HG03039 (cell line): ENCODE results near the gene IMMP2L.
"Not testable (repeated sequence)": the region's sequence is repeated elsewhere in the genome, so short reads cannot be mapped to it uniquely, and the experiment has no call there.

Source experiments
- ATAC-seq: cut with Tn5 transposase; IDR thresholded peaks from one replicate; pipeline ENCODE4 v1.9.1; 2021; ENCODE audit warnings: mild to moderate bottlenecking, moderate library complexity; ENCODE audit not compliant: unreplicated experiment

Gene IMMP2L

DNA sequence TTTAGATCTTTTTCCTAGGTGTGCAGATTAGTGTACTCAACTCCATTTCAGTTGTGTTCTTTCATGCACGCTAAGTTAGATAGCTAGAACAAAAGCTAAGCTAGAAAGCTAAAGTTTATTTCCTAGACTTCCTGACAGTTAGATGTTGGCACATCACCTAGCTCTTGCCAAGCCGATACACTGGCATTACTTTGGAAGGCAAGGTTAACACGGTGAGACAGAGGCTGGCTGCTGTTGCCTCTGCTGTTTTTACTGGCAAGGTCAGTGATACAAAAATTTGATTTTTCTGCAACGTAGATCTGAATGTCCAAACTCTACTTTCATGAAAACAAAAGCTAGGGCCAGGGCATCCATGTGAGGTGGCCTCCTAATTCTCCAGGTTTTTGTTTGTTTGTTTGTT lies 203.4 kb downstream of the IMMP2L start:
- ATAC-seq: no peak

DNA sequence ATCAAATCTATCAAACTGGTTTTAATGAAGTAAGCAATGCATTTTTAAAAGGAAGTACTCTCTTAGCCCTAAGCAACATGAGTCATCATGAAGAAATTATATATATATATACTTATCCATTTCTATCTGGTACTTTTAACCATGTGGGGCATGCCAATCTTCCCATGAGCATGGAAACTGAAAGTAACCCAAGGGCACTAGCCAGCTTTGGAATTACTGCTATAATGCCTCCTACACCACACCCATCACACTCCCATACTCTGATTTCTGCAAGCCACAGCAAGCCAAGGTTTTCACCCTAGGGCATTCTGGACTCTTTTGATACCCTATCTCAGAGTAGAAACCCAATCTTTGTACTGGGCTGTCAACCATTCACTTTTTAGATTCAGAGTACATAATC lies 204.6 kb downstream of the IMMP2L start:
- ATAC-seq: no peak

DNA sequence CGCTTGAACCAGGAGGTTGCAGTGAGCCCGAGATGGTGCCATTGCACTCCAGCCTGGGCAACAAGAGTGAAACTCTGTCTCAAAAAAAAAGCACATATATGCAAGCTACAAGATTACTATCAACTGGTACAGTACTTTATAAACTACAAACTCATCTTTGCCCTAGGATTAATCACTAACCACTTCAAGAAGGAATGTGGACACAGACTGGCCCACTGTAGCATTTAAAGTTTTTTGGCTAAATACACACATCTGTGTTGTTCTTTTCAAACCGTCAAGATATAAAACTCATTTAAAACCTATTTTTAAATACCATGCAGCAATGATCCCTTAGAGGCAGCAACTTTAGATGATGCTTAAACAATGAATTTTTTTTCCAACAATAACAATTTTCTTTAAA lies 205.4 kb downstream of the IMMP2L start:
- no peak for ATAC-seq

DNA sequence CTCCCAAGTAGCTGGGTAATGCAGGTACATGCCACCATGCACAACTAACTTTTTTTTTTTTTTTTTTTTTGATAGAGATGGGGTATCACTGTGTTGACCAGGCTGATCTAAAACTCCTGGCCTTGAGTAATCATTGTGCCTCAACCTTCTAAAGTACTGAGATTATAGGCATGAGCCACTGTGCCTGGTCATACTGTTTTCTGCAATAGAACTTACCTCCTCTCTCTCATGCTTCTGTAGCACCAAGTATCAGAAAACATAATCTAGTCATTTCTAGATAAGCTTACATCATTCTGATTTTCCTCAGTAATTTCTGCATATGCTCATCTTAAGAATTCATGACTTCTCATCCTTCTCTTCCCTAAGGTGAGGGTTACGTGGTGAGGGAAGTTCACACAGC lies 210.0 kb downstream of the IMMP2L start:
- no peak for ATAC-seq

DNA sequence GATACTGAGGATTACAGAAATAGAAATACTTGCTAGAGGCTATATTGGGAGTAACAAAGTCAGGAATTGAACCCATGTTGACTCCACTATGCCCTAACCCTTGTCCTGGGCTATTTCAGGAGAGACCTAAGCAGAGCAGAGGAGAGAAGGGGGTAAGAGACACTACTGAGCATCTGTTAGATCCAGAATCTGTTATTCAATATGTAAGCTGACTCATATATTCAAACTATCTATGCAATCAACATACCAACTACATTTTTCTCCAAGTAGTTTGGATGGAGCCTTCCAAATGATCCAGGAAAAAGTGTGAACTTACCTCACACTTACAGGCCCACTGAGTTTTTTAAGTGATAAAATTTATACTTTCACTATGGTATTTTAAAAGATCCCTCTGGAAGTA lies 216.1 kb downstream of the IMMP2L start:
- no peak for ATAC-seq

DNA sequence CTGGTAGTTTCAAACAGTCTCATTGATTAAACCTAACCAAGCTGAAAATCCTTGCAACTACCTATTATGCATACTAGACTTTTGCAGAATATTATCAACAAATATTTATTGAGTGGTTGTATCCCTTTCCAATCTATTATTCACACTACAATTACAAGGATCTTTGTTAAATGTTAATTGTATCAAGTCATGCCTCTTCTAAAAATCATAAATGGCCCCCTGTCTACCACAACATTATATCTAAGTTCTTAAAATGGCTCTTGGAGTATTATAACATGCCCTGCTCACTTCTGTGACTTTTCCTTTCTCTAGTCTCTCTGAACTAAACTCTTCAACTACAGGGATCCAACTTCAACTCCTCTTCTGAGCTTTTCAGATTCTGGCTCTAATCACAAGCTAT lies 219.3 kb downstream of the IMMP2L start:
- ATAC-seq: no peak

DNA sequence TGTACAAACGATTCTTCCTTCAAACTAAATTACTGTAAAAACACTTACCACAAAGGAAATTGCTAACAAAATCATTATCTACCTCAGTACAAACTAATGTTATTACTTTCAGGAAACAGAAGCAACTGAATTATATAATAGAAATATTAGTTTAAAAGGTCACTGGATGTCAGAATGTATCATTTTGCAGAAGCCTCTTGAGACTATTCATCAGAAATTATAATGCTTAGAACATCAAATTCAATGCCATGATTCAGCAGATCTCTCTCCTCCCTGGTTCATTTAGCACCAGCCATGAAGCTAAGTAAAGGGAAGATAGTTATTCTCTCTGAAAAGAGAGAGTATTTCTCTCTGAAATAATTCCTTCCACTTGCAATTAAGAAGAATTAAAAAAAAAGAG lies 223.3 kb downstream of the IMMP2L start:
- no peak for ATAC-seq

DNA sequence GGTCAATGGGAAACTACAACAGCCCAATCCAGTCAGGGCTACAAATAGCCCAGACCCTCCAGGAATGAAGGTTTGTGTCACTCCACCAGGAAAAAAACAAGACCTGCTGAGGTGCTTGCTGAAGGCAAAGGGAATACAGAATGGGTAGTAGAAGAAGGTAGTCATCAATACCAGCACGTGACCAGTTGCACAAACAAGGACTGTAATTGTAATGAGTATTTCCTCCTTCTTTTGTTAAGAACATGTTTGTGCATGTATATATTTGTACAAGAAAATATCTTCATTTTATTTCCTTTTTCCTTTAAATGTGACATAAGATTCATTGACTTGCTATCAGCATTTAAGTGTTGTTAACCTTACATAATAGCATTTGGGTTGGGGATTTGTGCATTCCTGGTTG lies 229.3 kb downstream of the IMMP2L start:
- no peak for ATAC-seq

DNA sequence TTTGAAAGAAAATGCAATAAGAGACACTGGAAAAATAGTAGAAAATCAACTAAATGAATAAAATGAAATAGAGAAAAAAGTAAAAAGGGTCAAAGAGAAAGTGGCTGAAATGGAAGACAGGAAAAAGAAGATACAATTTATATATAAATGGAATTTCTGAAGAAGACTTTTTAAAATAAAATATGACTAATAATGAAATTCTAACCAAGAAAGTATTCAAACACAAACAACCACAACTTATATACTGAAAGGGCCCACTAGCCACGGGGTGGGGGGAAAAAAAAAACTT lies 232.1 kb downstream of the IMMP2L start:
- no peak for ATAC-seq

DNA sequence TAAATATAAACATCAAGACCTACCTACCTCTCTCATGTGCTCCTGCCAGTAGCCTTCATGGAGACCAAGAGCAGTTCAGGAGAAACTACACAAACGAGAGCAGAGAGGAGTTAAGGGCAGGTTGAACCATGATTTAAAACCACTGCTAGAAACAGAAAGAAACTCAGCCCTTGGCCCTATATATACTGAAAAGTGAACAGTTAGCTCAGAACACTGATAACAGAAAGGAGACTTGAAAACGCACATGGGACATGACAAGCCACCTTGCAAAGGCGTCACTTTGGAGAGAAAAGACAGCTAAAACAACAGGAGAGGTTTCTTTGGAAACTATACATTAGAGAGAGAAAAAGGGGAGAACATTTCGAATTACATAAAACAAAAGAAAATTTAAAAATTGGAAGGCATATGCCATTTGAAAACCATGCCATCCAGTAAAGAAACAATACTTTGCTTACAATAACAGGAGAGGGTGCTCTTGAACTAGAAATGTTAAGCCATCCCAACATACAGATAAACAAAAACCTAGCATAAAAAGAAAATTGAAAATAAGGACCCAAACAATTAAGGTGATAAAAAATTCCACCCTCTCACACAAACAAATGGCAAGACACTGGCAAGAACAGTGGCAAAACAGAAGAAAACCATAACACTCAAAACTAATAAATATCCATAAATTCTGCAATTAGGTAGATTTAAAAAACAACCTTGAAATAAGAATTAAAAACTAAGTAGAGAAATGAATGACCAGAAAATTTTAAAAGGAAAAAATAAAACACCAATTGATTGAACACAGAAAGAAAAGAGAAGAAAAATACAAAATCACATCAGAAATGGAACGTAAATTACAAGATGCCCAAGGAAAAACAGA lies 232.7 kb downstream of the IMMP2L start:
- ATAC-seq: peak; percentile 44

DNA sequence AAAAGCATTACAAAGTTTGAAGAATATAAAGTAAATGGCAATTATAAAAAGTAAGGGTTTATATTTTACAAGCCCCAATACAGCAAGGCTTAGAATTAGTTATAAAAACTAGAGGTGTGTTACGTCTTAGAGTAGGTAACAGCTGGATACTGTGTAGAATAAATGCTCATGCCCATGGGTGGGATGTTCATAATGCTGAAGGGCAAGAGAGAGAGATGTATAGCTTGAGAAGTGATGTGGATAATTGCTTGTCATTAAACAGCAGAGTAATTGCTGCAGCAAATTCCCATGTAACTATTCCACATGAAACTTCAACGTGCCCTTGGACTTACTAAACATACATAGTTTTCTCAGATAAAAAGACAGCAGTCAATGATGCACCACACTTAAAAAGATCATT lies 233.8 kb downstream of the IMMP2L start:
- no peak for ATAC-seq

DNA sequence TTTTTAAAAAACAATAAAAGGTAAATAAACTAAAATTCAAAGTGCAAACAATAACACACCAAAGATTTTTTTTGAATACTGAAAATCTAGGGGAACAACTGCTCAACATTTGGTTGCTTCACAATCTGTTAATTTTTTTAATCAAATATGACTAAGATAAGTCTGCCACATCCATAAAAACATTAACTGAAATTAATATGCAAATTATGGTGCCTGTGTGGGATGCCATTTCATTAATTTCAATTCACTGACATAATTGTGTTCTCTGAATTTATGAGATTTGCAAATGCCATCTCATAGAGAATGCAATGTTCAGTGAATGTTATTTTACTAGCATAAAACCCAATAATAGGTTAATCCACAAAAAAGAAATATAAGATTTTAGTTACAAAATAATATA lies 237.5 kb downstream of the IMMP2L start:
- ATAC-seq: no peak

DNA sequence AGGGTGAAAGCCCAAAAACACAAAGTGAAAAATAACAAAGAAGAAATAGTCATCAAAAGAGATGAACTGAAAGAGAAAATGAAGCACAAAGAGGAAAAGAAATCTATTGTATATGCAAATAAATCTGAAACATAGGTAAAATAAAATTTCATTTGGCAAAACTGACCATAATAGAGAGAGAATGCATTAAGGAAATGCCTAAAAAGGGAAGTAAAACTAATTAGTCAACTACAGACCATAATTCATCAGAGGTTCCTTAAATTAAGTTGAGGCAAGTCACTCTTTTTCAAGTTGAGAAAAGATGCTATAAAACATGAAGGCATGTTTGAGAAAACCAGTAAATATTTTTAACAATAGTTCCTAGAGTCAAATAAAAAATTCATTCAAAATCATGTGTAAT lies 238.1 kb downstream of the IMMP2L start:
- no peak for ATAC-seq

DNA sequence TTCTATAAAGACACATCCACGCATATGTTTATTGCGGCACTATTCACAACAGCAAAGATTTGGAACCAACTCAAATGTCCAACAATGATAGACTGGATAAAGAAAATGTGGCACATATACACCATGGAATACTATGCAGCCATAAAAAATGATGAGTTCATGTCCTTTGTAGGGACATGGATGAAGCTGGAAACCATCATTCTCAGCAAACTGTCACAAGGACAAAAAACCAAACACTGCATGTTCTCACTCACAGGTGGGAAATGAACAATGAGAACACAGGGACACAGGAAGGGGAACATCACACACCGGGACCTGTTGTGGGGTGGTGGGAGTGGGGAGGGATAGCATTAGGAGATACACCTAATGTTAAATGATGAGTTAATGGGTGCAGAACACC lies 238.6 kb downstream of the IMMP2L start:
- ATAC-seq: not testable (repeated sequence)

DNA sequence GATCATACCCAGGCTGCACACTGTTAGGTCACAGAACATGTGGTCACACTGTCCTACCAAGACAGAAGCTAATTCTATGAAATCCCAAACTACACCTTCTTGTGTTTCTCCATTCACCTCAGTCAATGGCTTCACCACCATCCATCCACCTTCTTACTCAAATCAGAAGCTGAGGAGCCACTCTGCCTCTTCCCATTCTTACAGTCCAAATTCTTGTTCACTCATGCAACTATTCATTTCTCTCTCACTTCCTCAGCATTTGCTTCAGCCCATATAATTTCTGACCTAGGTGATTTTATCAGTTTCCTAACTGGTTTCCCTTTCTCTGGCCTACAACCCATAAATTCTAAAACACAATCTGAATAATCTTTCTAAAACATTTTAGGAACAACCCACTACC lies 242.2 kb downstream of the IMMP2L start:
- ATAC-seq: no peak

DNA sequence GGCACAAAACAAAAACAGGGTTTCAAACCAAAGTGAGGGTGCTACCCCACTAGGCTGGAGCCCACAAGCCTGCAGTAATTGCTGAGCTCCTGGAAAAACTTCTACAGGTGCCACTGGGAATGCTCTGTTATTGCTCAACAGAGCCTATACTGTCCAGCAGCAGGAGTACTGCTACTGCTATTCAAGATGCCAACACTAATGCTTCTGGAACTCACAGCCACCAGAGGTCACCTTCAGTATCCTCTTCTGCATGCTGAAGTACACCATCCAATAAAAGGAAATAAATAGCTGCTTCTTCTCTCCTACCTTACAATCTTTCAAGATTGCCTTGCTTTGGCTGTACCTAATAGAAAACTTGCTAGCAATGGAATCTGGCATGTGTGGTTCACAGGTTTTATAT lies 249.3 kb downstream of the IMMP2L start:
- ATAC-seq: no peak

DNA sequence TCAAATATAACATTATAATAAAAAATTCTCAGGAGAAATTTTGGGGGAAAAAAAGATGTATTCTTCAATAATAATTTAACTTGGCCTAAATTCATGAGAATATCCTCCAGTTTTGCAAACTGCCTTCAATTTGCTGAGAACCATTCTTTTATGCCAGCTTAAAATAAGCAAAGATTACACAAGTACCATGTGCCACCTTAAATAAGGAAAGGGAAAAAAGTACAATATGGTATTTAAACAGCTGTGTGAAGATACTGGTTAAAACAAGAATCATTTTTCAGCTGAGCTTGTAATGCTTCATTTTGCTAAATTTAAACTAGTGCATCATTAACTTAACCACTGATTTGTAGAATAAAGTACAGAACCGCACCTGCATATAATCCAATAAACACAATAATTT lies 253.6 kb downstream of the IMMP2L start:
- ATAC-seq: no peak

DNA sequence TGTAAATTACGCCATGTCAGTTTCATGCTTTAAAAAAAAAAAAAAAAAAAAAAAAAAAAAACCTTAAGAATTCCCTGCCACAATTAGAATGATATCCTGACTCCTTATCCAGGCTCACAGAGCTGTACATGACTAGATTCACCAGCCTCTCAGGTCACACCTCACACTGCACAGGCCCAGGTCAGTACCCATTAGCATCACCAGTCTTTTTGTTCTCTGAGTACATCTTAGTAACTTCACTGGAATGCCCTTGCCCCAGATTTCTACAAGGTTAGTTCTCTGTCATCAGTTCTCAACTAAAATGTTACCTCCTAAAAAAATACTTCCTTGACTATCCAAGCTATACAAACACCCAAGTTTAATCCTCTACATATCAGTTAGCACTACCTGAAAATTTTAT lies 260.4 kb downstream of the IMMP2L start:
- ATAC-seq: no peak

DNA sequence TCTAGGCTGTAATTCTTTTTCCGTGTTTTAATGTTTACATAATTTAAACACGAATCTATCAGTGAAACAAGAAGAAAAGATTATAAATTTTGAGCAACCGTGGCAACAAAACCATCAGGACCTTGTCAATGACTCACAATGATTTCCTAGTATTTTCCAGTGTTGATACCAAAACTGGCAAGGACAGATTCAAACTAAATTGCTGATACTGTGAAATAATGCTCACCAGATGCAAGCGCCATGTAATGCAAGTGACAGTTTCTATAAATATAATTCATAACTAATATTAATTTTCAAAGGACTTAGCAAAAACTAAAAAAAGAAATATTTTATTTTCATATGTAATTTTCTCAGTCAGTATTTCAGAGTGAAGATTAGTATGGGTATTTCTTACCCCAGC lies 267.8 kb downstream of the IMMP2L start:
- no peak for ATAC-seq

DNA sequence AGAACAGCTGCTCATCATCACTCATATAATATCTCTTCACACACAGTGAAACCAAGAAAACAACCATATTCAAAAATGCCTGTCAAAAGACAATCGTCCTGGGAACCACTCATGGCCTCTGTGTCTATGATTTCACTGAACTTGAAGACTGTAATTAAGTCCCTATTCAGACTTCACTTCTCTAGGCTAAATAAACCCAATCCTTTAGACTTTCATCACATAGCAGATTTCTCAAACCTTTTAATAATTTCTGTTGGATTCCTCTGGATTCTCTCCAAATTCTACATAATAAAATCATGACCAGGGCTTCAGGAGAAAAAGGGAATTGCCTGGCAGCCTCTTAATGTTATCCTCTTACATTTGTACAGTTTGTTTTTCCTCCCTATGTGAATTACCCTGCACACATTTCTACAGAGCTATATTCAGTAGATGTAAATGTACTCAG lies 270.2 kb downstream of the IMMP2L start:
- no peak for ATAC-seq

DNA sequence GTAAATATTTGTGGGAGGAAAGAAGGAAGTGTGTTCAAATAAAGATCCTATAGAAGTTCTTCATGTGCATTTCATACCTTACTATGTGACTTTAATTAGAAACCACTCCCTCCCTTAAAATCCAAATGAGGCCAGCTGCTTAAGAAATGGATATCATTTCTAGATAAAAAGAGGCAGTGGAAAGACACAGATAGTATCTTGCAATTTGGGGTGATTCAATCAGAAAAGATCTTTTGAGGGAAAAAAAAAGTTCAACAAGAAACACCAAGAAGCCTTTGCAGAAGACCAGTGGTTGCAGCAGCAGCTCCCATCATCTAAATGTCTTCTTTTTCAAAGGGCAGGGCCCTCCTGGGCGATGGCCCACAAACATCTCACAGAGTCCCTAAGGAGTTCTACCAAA lies 271.3 kb downstream of the IMMP2L start:
- no peak for ATAC-seq

DNA sequence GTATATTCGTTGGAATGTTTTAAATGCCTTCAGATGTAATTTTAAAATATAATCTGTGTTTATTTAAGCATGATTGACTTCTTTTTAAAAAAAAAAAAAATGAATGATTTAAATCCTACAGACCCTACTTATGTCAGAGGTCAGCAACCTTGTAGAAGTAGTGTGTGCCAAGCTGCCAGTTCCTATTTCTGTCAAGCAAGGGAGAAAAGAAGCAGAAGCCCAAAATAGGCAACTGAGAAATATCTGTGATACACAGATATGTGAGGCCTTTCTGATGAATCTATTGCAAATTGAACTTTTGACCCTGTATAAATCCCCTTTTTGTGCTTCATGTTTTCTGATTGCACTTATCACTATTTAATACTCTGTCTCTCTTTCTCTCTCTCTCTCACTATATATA lies 271.9 kb downstream of the IMMP2L start:
- ATAC-seq: no peak

DNA sequence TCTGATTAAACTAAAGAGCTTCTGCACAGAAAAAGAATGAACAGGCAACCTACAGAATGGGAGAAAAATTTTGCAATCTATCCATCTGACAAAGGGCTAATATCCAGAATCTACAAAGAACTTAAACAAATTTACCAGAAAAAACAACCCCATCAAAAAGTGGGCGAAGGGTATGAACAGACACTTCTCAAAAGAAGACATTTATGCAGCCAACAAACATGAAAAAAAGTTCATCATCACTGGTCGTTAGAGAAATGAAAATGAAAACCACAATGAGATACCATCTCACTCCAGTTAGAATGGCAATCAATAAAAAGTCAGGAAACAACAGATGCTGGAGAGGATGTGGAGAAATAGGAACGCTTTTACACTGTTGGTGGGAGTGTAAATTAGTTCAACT lies 273.9 kb downstream of the IMMP2L start:
- not testable (repeated sequence) for ATAC-seq
